GM23248 (cell line): Measurements from ENCODE around the gene FBXO48.

Source experiments
- EZH2 ChIP-seq: fragments of 200-600 bp; sonication (generic); IDR thresholded peaks from 2 replicates; pipeline ENCODE4 v1.6.1; 2018; ENCODE audit warnings: antibody characterized with exemption, mild to moderate bottlenecking; ENCODE audit not compliant: insufficient read depth, poor library complexity, severe bottlenecking
- EZH2phosphoT487 ChIP-seq: fragments of 200-600 bp; sonication (generic); IDR thresholded peaks from 2 replicates; pipeline ENCODE4 v1.6.1; 2018; ENCODE audit warnings: antibody characterized with exemption, moderate library complexity, mild to moderate bottlenecking, low read depth; ENCODE audit not compliant: insufficient read depth

DNA sequence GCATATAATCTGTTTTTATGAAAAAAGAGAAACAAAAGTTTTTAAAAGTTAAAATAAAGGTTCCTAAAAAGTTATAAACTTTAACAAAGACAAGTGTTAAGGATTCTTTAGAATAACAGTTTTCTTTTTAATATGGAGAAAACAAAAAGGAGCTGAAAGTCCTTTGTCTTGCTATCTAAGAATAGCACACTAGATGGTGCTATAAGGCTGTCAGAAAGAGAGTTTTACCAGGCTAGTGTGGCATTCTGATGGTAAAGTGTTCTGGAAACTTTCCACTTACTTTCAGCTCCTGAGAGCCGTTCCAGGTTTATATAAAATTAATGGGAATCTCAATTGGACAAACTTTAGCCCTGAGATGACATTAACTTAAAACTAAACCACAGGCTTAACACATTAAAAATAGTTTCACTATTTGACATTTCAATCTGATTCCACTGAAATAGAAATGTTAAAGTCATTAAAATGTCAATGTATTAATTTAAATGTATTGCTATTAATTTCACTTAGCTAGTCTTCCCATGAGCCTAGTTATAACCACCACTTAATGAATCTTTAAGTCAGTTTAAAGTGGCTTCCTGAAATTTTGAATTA, 3.7 kb downstream of the FBXO48 start:
- TF ChIP-seq EZH2 (no peak), EZH2phosphoT487 (no peak)
